SK-N-SH (cell line): Measurements from ENCODE around the gene CASK. TPM values are rescaled to one million over a fixed set of nuclear protein-coding genes. Genes with fewer than 3 reads are reported as not detected.

Experiments used
- CTCF ChIA-PET: fragments of 300-600, 350-600 bp; formaldehyde crosslinking; extraction: SDS; loops from one replicate; lab custom pipeline; 2021; lab: Yijun Ruan, JAX
- POLR2A ChIA-PET: fragments of 350-600 bp; sonication (Branson Sonifier 250); formaldehyde crosslinking; extraction: SDS; loops from one replicate; lab custom pipeline; 2020; ENCODE audit warnings: antibody characterized with exemption, inconsistent platforms; lab: Yijun Ruan, JAX
- DNase-seq: peaks from one replicate; pipeline ENCODE4 v3.0.0; 2012
- H2AFZ ChIP-seq: fragments of 200-600 bp; sonication (generic); 2 replicates; pipeline ENCODE4 v1.8.1; 2016; ENCODE audit warnings: antibody characterized with exemption, mild to moderate bottlenecking, low read depth
- H3F3A ChIP-seq: fragments of 200-600 bp; sonication (generic); replicated peaks from 2 replicates; pipeline ENCODE3; 2016; ENCODE audit warnings: antibody characterized with exemption, mild to moderate bottlenecking; ENCODE audit not compliant: insufficient read depth
- H3K27ac ChIP-seq, 2 experiments: fragments of 200-500 bp in 1 of 2; fragments of 200-600 bp in 1 of 2; sonication (Bioruptor generic) in 1 of 2; sonication (generic), shearing (Covaris generic) in 1 of 2; 2 replicates each; pipeline versions ENCODE4 v1.5.1 to v1.6.1; 2014 to 2016; ENCODE audit warnings: low read depth in 2 of 2, inconsistent platforms in 1 of 2, low read length in 1 of 2, mild to moderate bottlenecking in 1 of 2, mixed read lengths in 1 of 2
- H3K27me3 ChIP-seq: fragments of 200-600 bp; sonication (generic), shearing (Covaris generic); 2 replicates; pipeline ENCODE4 v1.6.1; 2016; ENCODE audit warnings: mixed run types; ENCODE audit not compliant: insufficient read depth
- H3K36me3 ChIP-seq, 2 experiments: fragments of 200-500 bp in 1 of 2; fragments of 200-600 bp in 1 of 2; sonication (Bioruptor generic) in 1 of 2; sonication (generic) in 1 of 2; replicated peaks in 1 of 2; 2 replicates each; pipeline versions ENCODE3 to v1.5.1; 2014 to 2016; ENCODE audit warnings: low read length in 1 of 2, mild to moderate bottlenecking in 1 of 2; ENCODE audit not compliant: insufficient read depth in 2 of 2, control insufficient read depth in 1 of 2
- H3K4me1 ChIP-seq, 2 experiments: fragments of 200-500 bp in 1 of 2; fragments of 200-600 bp in 1 of 2; sonication (Bioruptor generic) in 1 of 2; sonication (generic), shearing (Covaris generic) in 1 of 2; 2 replicates each; pipeline versions ENCODE4 v1.5.1 to v1.6.1; 2014 to 2016; ENCODE audit warnings: low read depth in 1 of 2, low read length in 1 of 2, mixed run types in 1 of 2; ENCODE audit not compliant: insufficient read depth in 2 of 2, control insufficient read depth in 1 of 2
- H3K4me2 ChIP-seq: fragments of 200-600 bp; sonication (generic), shearing (Covaris generic); 2 replicates; pipeline ENCODE4 v1.6.1; 2017; ENCODE audit warnings: mixed run types
- H3K4me3 ChIP-seq, 2 experiments: fragments of 200-500 bp in 1 of 2; fragments of 200-600 bp in 1 of 2; sonication (Bioruptor generic) in 1 of 2; sonication (generic), shearing (Covaris generic) in 1 of 2; 2 replicates each; pipeline versions ENCODE4 v1.5.1 to v1.8.1; 2014 to 2016; ENCODE audit warnings: low read depth in 2 of 2, inconsistent platforms in 1 of 2, low read length in 1 of 2, mild to moderate bottlenecking in 1 of 2, mixed read lengths in 1 of 2, moderate library complexity in 1 of 2
- H3K79me2 ChIP-seq: fragments of 200-600 bp; sonication (generic); 2 replicates; pipeline ENCODE4 v1.8.1; 2017; ENCODE audit warnings: mild to moderate bottlenecking; ENCODE audit not compliant: insufficient read depth
- H3K9ac ChIP-seq: fragments of 200-600 bp; sonication (generic); 2 replicates; pipeline ENCODE4 v1.6.1; 2017; ENCODE audit warnings: mixed run types
- H3K9me2 ChIP-seq: fragments of 200-600 bp; sonication (generic); 2 replicates; pipeline ENCODE4 v1.6.1; 2017; ENCODE audit warnings: mixed run types
- H3K9me3 ChIP-seq: fragments of 200-600 bp; sonication (generic); 2 replicates; pipeline ENCODE4 v1.6.1; 2017; ENCODE audit warnings: mixed run types, mild to moderate bottlenecking, moderate library complexity
- H4K20me1 ChIP-seq: fragments of 200-600 bp; sonication (generic); 2 replicates; pipeline ENCODE4 v1.6.1; 2017; ENCODE audit warnings: mild to moderate bottlenecking, mixed run types; ENCODE audit not compliant: insufficient read depth
- CTCF ChIP-seq: fragments of 200-600 bp; sonication (generic); IDR thresholded peaks from 2 replicates; pipeline ENCODE4 v1.6.1; 2017; ENCODE audit warnings: antibody characterized with exemption, mild to moderate bottlenecking, moderate library complexity
- ELF1 ChIP-seq: IDR thresholded peaks from 2 replicates; pipeline ENCODE4 v1.4.0; 2012
- GATA2 ChIP-seq: sonication (generic); formaldehyde crosslinking; IDR thresholded peaks from 2 replicates; pipeline ENCODE4 v1.5.0; 2020; ENCODE audit warnings: mild to moderate bottlenecking, missing genetic modification reagents
- IRF3 ChIP-seq: fragments of 150-350 bp; IDR thresholded peaks from 2 replicates; pipeline ENCODE4 v1.6.1; 2016; ENCODE audit warnings: mild to moderate bottlenecking, low read depth, low read length
- MAX ChIP-seq: IDR thresholded peaks from 2 replicates; pipeline ENCODE4 v1.4.0; 2012; ENCODE audit warnings: low read depth
- MEF2A ChIP-seq: IDR thresholded peaks from 2 replicates; pipeline ENCODE4 v1.4.0; 2012; ENCODE audit warnings: low read depth, borderline replicate concordance
- MXI1 ChIP-seq: IDR thresholded peaks from 2 replicates; pipeline ENCODE4 v1.6.1; 2012; ENCODE audit warnings: mild to moderate bottlenecking, low read depth, low read length, improper control_type of control experiment
- NFIC ChIP-seq: IDR thresholded peaks from 2 replicates; pipeline ENCODE4 v1.4.0; 2012; ENCODE audit warnings: borderline replicate concordance
- NRF1 ChIP-seq: IDR thresholded peaks from 2 replicates; pipeline ENCODE4 v1.6.1; 2012; ENCODE audit warnings: low read depth, mild to moderate bottlenecking, low read length
- RCOR1 ChIP-seq: fragments of 150-350 bp; IDR thresholded peaks from 2 replicates; pipeline ENCODE4 v1.6.1; 2017; ENCODE audit warnings: antibody characterized with exemption, low read length
- SIN3A ChIP-seq: IDR thresholded peaks from 2 replicates; pipeline ENCODE4 v1.6.1; 2012; ENCODE audit warnings: low read depth, mild to moderate bottlenecking, low read length, moderate library complexity, borderline replicate concordance
- TCF12 ChIP-seq: IDR thresholded peaks from 2 replicates; pipeline ENCODE4 v1.4.0; 2012
- TEAD4 ChIP-seq: IDR thresholded peaks from 2 replicates; pipeline ENCODE4 v1.4.0; 2012; ENCODE audit warnings: mild to moderate bottlenecking, borderline replicate concordance; ENCODE audit not compliant: insufficient read depth
- USF2 ChIP-seq: fragments of 150-350 bp; IDR thresholded peaks from 2 replicates; pipeline ENCODE4 v1.6.1; 2017; ENCODE audit warnings: antibody characterized with exemption, low read length, low read depth, borderline replicate concordance
- ZBTB33 ChIP-seq: IDR thresholded peaks from 2 replicates; pipeline ENCODE4 v1.4.0; 2012; ENCODE audit warnings: low read depth, borderline replicate concordance
- WGBS: methylation state at CpG from one replicate; pipeline ENCODE4 v1.1.6; 2017; ENCODE audit warnings: low lambda C conversion rate; 5-methylcytosine and 5-hydroxymethylcytosine counted together
- polyA plus RNA-seq, 3 experiments: library from polyadenylated mRNA; depleted of rRNA; stranded (reverse); fragments of >200 nt; gene quantifications; 2 replicates each; pipeline ENCODE4 v1.2.3, GENCODE V29; 2012

Gene CASK
- polyA plus RNA-seq, 1 of the 3 experiments (the other 2 are of a cell fraction): 7.0 TPM

GRCh38 chrX:41946989-41947612 lies 23.7 kb upstream of the CASK start:
- POLR2A ChIA-PET: no interaction called here
- TF ChIP-seq NFIC (no peak), IRF3 (no peak), MAX (no peak), CTCF (no peak), USF2 (no peak), ZBTB33 (no peak), TEAD4 (no peak), ELF1 (no peak), SIN3A (no peak), MEF2A (no peak), MXI1 (no peak), GATA2 (CRISPR knock-in tag) (no peak), RCOR1 (no peak), NRF1 (no peak), TCF12 (no peak)
- 27% methylated on average over 5 of the region's 5 CpGs for WGBS

More at GRCh38 chrX:41946989-41947612, 23.7 kb upstream of the CASK start:
- Histone ChIP-seq H4K20me1 (no peaks in the 10 kb centered on the region), H3K9me3 (no peaks in the 10 kb centered on the region), H3K4me2 (no peak overlapping the region), H3K9ac (no peak overlapping the region), H3K27me3 (no peaks in the 10 kb centered on the region), H3K27ac (no peak overlapping the region), H3F3A (no peaks in the 10 kb centered on the region), H3K9me2 (no peaks in the 10 kb centered on the region), H3K4me3 (no peak overlapping the region), H3K4me1 (no peaks in the 10 kb centered on the region), H3K79me2 (no peaks in the 10 kb centered on the region), H3K36me3 (no peaks in the 10 kb centered on the region), H2AFZ (no peak overlapping the region)
- DNase-seq: no peak
- CTCF ChIA-PET: no interaction called here
